NCI-H1092 (cell line): ENCODE data around the gene CGRRF1.

Experiments
- DNase-seq: peaks from one replicate; lab custom pipeline; 2025; lab: John Stamatoyannopoulos, UW

CGRRF1 gene

GRCh38 chr14:54509546-54510501 is at the start of gene CGRRF1:
Gene CGRRF1, plus strand, starts transcription at chr14:54509906. Its CDS starts 54 bp downstream, at chr14:54509960.
- DNase-seq, result peak; percentile 97

GRCh38 chr14:54462048-54462447 is 47.7 kb upstream of the CGRRF1 start:
- no peak for DNase-seq

- DNase-seq, result no peak
These were observed 44.1 kb upstream of the CGRRF1 start for GRCh38 chr14:54465654-54466053.

- DNase-seq, result no peak
These were observed 42.4 kb upstream of the CGRRF1 start for GRCh38 chr14:54467280-54467679.

GRCh38 chr14:54470701-54471100 is 39.0 kb upstream of the CGRRF1 start:
- DNase-seq, result no peak

- DNase-seq, result no peak
These were observed 38.1 kb upstream of the CGRRF1 start for GRCh38 chr14:54471641-54472040.

- DNase-seq, result no peak
These were observed 37.4 kb upstream of the CGRRF1 start for GRCh38 chr14:54472315-54472714.

GRCh38 chr14:54474232-54474793 is 35.4 kb upstream of the CGRRF1 start:
- DNase-seq, result no peak

- DNase-seq, result no peak
These were observed 34.4 kb upstream of the CGRRF1 start for GRCh38 chr14:54475187-54475899.

GRCh38 chr14:54475911-54476310 is 33.8 kb upstream of the CGRRF1 start:
- DNase-seq, result no peak

GRCh38 chr14:54478636-54479215 is 31.0 kb upstream of the CGRRF1 start:
- no peak for DNase-seq

- no peak for DNase-seq
These were observed 28.7 kb upstream of the CGRRF1 start for GRCh38 chr14:54480830-54481562.

- no peak for DNase-seq
These were observed 28.0 kb upstream of the CGRRF1 start for GRCh38 chr14:54481695-54482094.

GRCh38 chr14:54483073-54483745 is 26.5 kb upstream of the CGRRF1 start:
- DNase-seq, result no peak

GRCh38 chr14:54483846-54484245 is 25.9 kb upstream of the CGRRF1 start:
- no peak for DNase-seq

- DNase-seq, result no peak
These were observed 23.0 kb upstream of the CGRRF1 start for GRCh38 chr14:54486685-54487084.

- DNase-seq, result no peak
These were observed 21.9 kb upstream of the CGRRF1 start for GRCh38 chr14:54487771-54488170.

GRCh38 chr14:54488318-54488645 is 21.4 kb upstream of the CGRRF1 start:
- DNase-seq, result no peak

GRCh38 chr14:54488646-54489317 is 20.9 kb upstream of the CGRRF1 start, which contains the start of gene GMFB:
Gene GMFB, minus strand, starts transcription at chr14:54488980. Its CDS starts 53 bp downstream, at chr14:54488927.
- DNase-seq, result peak; percentile 90

GRCh38 chr14:54489318-54489683 is 20.4 kb upstream of the CGRRF1 start:
- no peak for DNase-seq
